Dedifferentiated amniotic fluid mesenchymal stem cell (primary cell): ENCODE data around the gene DRC7.
"Not testable (repeated sequence)": the region's sequence is repeated elsewhere in the genome, so short reads cannot be mapped to it uniquely, and the experiment has no call there.

Source experiments
- DNase-seq: peaks from one replicate; pipeline ENCODE4 v3.0.0-alpha.2; 2016; ENCODE audit errors: extremely low spot score

The DRC7 gene

GRCh38 chr16:57734308-57734924 is 39.8 kb downstream of the DRC7 start:
- no peak for DNase-seq

- peak; percentile 100 for DNase-seq
Measured at GRCh38 chr16:57734925-57735754, 40.5 kb downstream of the DRC7 start.

- no peak for DNase-seq
Measured at GRCh38 chr16:57735755-57736418, 41.3 kb downstream of the DRC7 start, which contains the start of gene KATNB1. Gene KATNB1, plus strand, starts transcription at chr16:57735770. Its CDS starts 1,474 bp downstream, at chr16:57737244.

GRCh38 chr16:57736419-57737351 is 42.1 kb downstream of the DRC7 start:
- DNase-seq = peak; percentile 40

GRCh38 chr16:57738844-57739243 is 44.2 kb downstream of the DRC7 start:
- DNase-seq = no peak

GRCh38 chr16:57739756-57740422 is 45.3 kb downstream of the DRC7 start:
- DNase-seq = no peak

GRCh38 chr16:57740423-57741071 is 45.9 kb downstream of the DRC7 start:
- no peak for DNase-seq

- no peak for DNase-seq
Measured at GRCh38 chr16:57741660-57742191, 47.1 kb downstream of the DRC7 start.

GRCh38 chr16:57742543-57742942 is 47.9 kb downstream of the DRC7 start:
- DNase-seq = no peak

GRCh38 chr16:57743458-57743857 is 48.9 kb downstream of the DRC7 start:
- no peak for DNase-seq

- no peak for DNase-seq
Measured at GRCh38 chr16:57743886-57744641, 49.5 kb downstream of the DRC7 start.

- no peak for DNase-seq
Measured at GRCh38 chr16:57744642-57744903, 50.0 kb downstream of the DRC7 start.

- no peak for DNase-seq
Measured at GRCh38 chr16:57745768-57746167, 51.2 kb downstream of the DRC7 start.

GRCh38 chr16:57746316-57746715 is 51.7 kb downstream of the DRC7 start:
- not testable (repeated sequence) for DNase-seq

- DNase-seq = no peak
Measured at GRCh38 chr16:57747091-57747490, 52.5 kb downstream of the DRC7 start.

- DNase-seq = no peak
Measured at GRCh38 chr16:57747496-57747895, 52.9 kb downstream of the DRC7 start.

- no peak for DNase-seq
Measured at GRCh38 chr16:57747996-57748395, 53.4 kb downstream of the DRC7 start.

- no peak for DNase-seq
Measured at GRCh38 chr16:57748596-57748995, 54.0 kb downstream of the DRC7 start.

- DNase-seq = no peak
Measured at GRCh38 chr16:57749101-57749692, 54.6 kb downstream of the DRC7 start.
